Measurements from ENCODE around the gene RASGRF2. TPM values are rescaled to one million over a fixed set of nuclear protein-coding genes. Genes with fewer than 3 reads are reported as not detected.

The RASGRF2 gene
- total and polyA plus RNA-seq, 2 of the 8 experiments (the other 6 are each of a cell fraction or from before 2014, with no cell fraction given) = 2.6 to 29.5 TPM

GRCh38 chr5:81156732-81157131 is 196.6 kb downstream of the RASGRF2 start:
- Histone ChIP-seq H2BK5ac (ENCODE audit: low read depth, low read length) (no peak overlapping the region), H4K5ac (ENCODE audit: insufficient read length, low read depth, low read length) (no peak overlapping the region), H3K4me3 (ENCODE audit: extremely low read depth in 1 of 4, insufficient read depth in 2 of 4, low read depth in 3 of 4, low read length in 4 of 4) (no peak overlapping the region), H4K8ac (ENCODE audit: extremely low read depth, insufficient read depth, low read length) (no peak overlapping the region), H4K20me1 (replicated peaks in 1 of 2; ENCODE audit: control insufficient read depth in 1 of 2, insufficient read depth in 2 of 2, low read length in 2 of 2) (no peaks in the 10 kb centered on the region), H3K4me2 (ENCODE audit: insufficient read depth in 1 of 2, low read depth in 2 of 2, low read length in 2 of 2) (no peak overlapping the region), H2AK5ac (ENCODE audit: low read depth, low read length) (no peak overlapping the region), H2BK12ac (ENCODE audit: low read depth, low read length) (no peak overlapping the region), H3K36me3 (ENCODE audit: control insufficient read depth in 2 of 4, insufficient read depth in 4 of 4, low read length in 3 of 4) (no peaks in the 10 kb centered on the region), H4K91ac (replicated peaks; ENCODE audit: insufficient read length, low read length) (no peak overlapping the region), H3K23ac (ENCODE audit: insufficient read length) (no peak overlapping the region), H3K14ac (ENCODE audit: insufficient read length) (no peak overlapping the region), H3K9me3 (ENCODE audit: insufficient read depth in 2 of 2, low read depth in 1 of 2, low read length in 1 of 2) (no peaks in the 10 kb centered on the region), H3K27ac (ENCODE audit: low read depth, low read length) (no peak overlapping the region), H3K23me2 (ENCODE audit: low read depth, low read length) (no peaks in the 10 kb centered on the region), H2BK120ac (replicated peaks; ENCODE audit: low read depth, low read length) (no peak overlapping the region), H3K79me1 (ENCODE audit: low read depth, low read length) (no peaks in the 10 kb centered on the region), H2BK20ac (ENCODE audit: low read length) (no peak overlapping the region), H3K18ac (ENCODE audit: extremely low read depth, low read length) (no peak overlapping the region), H3K9ac (replicated peaks in 1 of 4; ENCODE audit: extremely low read depth in 1 of 4, low read depth in 3 of 4, low read length in 3 of 4) (no peak overlapping the region), H2AFZ (ENCODE audit: low read length) (no peak overlapping the region), H3K4me1 (replicated peaks in 1 of 4; ENCODE audit: control insufficient read depth in 3 of 4, insufficient read depth in 4 of 4, low read length in 3 of 4) (0 out of 7 replicates have a peak, but pooled peaks cover 0 to 2% (median 0%) of the 10 kb centered on the region in 4 experiments), H2BK15ac (ENCODE audit: low read length) (no peak overlapping the region), H3K79me2 (ENCODE audit: control insufficient read depth in 1 of 2, insufficient read depth in 2 of 2, low read length in 2 of 2) (no peaks in the 10 kb centered on the region), H3K27me3 (replicated peaks in 1 of 4; ENCODE audit: control insufficient read depth in 3 of 4, extremely low read depth in 1 of 4, insufficient read depth in 3 of 4, low read length in 3 of 4) (no peaks in the 10 kb centered on the region), H3K4ac (replicated peaks; ENCODE audit: insufficient read length, low read depth, low read length) (no peak overlapping the region), H3K56ac (replicated peaks; ENCODE audit: insufficient read length, low read depth, low read length) (no peak overlapping the region)
- no peak for DNase-seq (ENCODE audit: low read depth in 1 of 2, low spot score in 2 of 2)
- FAIRE-seq = no peak
- ChIA-PET POLR2A (ENCODE audit: partially characterized antibody) (no interaction called here), CTCF (ENCODE audit: partially characterized antibody) (interaction anchor here (1.8 kb wide), 1 partner anchor 10 kb away, joined by 4 read pairs; no protein-coding TSS in a partner anchor)
- TF ChIP-seq RNF2 (IDR thresholded peaks at IDR 0.05; ENCODE audit: borderline replicate concordance, low read depth, low read length, missing control alignments, poor library complexity, severe bottlenecking) (no peak), RBBP5 (IDR thresholded peaks at IDR 0.05; ENCODE audit: borderline replicate concordance, low read depth, low read length) (no peak), SP4 (IDR thresholded peaks at IDR 0.05; ENCODE audit: low read length) (no peak), MAX (IDR thresholded peaks at IDR 0.05) (no peak), USF2 (IDR thresholded peaks at IDR 0.05; ENCODE audit: low read length) (no peak), JUND (IDR thresholded peaks at IDR 0.05; ENCODE audit: low read length) (no peak)
- 94% methylated on average over 6 of the region's 6 CpGs; no CpG with 5 or more reads in 1 of the 2 experiments for WGBS, 2 experiments (ENCODE audit: extremely low coverage in 1 of 2, insufficient coverage in 1 of 2, insufficient read length in 1 of 2, insufficient replicate concordance in 2 of 2, low coverage in 1 of 2, low lambda C conversion rate in 2 of 2, missing lambda C conversion rate in 1 of 2)

Measured in H1 (cell line).